Breast epithelium (tissue), 3 donors: Measurements from ENCODE around the gene PLD5.

Experiments
- POLR2A ChIP-seq: fragments of 450-650 bp; IDR thresholded peaks from one replicate; pipeline ENCODE4 v1.6.1; 2016; ENCODE audit warnings: antibody characterized with exemption, mild to moderate bottlenecking, moderate library complexity
- POLR2AphosphoS5 ChIP-seq, 3 donors: sonication (generic); formaldehyde crosslinking; IDR thresholded peaks; one replicate each; pipeline ENCODE4 v1.6.1; 2017; ENCODE audit warnings: antibody characterized with exemption in 3 of 3
- TF ChIP-seq, protein P1 (sequence below), 3 donors: fragments of 450-650 bp; IDR thresholded peaks; one replicate each; pipeline ENCODE4 v1.5.1; 2016 to 2017; ENCODE audit warnings: antibody characterized with exemption in 3 of 3, mild to moderate bottlenecking in 3 of 3, moderate library complexity in 3 of 3

DNA sequence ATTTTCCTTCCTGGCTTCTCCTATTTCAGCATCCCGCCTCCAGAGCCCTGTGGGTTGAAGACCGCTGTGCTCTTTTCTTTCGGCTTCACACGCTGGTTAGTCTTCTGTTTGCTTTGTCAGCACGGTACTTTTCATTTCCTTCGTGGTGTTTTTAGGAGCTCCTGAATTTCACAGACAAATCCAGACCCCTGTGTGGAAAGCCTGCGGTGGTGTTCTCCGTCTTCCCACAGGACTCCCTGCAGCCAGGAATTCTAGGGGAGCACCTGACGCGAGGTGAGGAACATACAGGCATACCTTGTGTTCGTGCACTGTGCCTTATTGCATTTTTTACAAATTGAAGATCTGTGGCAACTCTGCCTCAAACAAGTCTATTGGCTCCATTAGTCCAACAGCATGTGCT, 315.4 kb downstream of the PLD5 start:
- TF ChIP-seq, protein P1, sequence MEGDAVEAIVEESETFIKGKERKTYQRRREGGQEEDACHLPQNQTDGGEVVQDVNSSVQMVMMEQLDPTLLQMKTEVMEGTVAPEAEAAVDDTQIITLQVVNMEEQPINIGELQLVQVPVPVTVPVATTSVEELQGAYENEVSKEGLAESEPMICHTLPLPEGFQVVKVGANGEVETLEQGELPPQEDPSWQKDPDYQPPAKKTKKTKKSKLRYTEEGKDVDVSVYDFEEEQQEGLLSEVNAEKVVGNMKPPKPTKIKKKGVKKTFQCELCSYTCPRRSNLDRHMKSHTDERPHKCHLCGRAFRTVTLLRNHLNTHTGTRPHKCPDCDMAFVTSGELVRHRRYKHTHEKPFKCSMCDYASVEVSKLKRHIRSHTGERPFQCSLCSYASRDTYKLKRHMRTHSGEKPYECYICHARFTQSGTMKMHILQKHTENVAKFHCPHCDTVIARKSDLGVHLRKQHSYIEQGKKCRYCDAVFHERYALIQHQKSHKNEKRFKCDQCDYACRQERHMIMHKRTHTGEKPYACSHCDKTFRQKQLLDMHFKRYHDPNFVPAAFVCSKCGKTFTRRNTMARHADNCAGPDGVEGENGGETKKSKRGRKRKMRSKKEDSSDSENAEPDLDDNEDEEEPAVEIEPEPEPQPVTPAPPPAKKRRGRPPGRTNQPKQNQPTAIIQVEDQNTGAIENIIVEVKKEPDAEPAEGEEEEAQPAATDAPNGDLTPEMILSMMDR (IDR thresholded peaks at IDR 0.05) = no peak
- no peak for TF ChIP-seq POLR2AphosphoS5 (IDR thresholded peaks at IDR 0.05)
- TF ChIP-seq POLR2A = no peak
